Limb (tissue), 2 donors: ENCODE data around the gene HIPK1.

Source experiments
- DNase-seq, 2 donors: peaks; one replicate each; pipeline ENCODE4 v3.0.0-alpha.2; 2016; ENCODE audit errors: extremely low spot score in 2 of 2

HIPK1 gene

DNA sequence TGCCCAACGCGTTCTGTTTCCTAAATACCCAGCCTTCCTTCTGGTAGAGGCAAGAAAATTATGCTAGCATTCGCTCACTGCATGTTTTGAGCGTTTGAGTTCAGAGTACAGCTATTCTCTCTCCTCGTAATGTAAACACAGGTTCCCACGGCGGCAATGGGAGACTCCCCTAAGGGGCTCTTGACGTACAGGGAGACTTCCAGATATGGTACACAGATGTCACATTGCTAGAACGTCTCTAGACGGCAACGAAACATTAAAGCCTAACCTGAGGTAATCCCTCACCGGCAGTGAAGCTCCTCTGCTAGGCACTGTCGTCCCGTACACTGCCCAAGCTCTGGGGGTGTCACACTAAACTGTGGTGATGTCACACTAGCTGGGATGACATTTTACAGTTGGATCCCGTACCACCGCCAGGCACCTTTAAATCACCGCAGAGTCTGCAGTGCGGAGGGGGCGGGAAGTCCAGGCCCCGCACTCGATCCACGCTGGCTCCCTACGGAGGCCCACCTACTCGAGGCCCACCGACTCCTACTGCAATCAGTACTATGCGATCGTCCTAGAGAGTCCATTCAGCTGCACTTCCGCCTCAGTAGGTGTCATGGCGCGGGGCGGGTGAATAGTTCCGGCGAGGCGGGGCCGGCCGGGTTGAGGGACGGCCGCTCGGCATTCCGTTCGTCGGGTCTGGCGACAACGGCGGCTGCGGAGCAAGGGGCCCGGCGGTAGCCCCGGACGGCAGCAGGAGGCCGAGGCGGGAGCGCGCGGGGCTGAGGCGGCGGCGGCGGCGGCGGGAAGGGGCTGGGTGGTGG lies at the start of gene HIPK1:
TSS of gene HIPK1 (plus strand) at position 384 of the 809 bp plus-strand sequence.
- peak; percentile 96 to 97 for DNase-seq

DNA sequence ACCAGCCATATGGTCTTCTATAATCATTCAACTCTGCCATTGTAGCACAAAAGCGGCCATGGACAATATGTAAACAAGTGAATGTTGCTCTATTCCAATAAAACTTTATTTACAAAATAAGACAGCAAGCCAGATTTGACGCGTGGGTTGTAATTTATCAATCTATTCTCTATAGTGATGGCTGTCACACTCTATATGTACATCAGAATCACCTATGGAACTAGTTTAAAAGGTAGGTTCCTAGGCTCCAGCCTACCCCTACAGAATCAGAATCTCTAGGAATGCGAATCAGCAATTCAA lies 49.4 kb upstream of the HIPK1 start:
- DNase-seq = no peak

DNA sequence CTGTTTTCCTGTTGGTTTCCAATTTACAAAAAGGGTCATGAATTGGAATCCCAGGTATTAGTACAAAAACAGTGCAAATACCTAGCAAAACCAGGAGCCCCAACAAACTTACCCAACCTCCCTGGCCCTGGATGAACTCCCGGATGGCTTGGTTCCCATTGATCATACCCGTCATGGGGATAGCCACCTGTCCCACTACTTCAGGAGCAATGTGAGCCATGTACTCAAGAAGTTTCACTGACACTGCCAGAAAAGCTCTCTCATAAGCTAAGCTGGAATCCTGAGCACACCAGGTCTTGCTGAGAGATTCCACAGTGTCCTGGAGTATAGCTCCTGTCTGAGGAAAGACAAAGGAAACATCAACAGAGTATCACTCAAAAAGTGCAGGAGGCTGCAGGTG lies 47.5 kb upstream of the HIPK1 start:
- DNase-seq = no peak

DNA sequence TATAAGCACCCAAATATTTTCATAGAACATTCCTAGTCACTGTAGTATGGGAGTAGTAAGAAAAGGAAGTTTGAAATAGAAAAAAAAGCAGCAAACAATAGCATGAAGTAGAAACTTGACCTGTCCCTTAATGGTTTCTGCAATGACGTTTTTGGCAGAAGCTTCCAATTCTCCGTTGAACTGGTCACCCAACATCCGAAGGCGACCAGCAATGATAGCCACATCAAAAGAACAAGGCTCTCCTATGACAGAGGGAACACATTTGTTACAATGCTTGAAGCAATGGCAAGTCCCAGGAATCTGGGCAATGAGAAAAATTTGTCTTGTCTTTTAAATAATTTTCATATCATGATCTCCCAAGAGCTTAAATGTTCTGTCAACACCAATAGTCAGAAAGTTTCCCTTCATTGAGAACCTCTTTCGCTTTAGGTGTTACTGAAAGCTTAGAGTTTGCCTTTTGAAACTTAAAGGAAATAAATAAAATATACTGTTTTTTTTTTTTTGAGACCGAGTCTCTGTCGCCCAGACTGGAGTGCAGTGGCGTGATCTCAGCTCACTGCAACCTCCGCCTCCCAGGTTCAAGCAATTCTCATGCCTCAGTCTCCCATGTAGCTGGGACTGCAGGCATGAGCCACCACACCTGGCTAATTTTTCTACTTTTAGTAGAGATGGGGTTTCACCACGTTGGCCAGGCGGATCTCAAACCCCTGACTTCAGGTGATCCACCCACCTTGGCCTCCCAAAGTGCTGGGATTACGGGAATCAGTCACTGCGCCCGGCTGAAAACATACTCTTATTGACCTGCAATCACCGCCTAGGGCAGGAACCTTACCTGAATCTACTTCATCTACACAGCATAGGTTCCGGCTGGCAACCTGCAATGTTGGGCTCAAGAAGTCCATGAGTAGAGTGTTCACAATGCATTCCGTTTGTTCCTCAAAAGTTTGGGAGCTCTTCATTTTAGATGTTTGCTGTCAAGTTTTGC lies 42.4 kb upstream of the HIPK1 start:
- no peak for DNase-seq

DNA sequence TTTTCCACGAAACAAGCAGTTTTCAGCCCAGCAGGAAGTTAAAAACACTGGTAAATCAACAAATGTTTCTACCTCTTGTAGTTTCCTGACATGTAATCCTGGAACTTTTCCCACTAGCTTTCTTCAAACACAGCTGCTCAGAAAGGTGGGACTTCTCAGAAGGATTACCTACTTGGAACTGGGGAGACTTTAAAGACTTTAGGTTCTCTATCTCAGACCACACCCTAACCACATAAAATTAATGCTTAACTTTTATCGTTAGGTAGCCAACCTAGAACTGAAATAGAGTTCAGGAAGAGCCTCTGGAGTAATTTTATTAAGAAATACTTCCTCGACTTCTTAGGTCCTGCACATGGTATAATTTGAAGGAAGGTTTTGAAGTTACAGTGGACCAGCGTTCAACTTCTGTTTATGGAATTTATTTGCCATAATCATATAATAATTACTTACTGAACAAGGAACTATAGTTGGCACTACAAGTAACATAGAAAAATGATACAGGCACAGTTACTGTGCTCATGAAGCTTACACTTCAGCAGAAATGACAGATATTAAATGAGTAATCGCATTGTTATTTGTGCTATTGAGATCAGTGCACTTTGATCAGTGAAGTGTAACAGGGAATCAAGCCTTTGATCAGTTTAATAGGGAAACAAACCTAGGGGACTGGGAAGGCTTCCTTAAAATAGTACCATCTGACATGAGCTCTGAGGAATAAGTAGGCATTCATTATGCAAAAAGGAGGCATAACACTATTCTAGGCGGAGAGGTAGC lies 41.5 kb upstream of the HIPK1 start, which contains the start of gene BCL2L15:
TSS of gene BCL2L15 (minus strand) at position 180 of the 774 bp plus-strand sequence. CDS start 206 bp downstream, outside the sequence.
- no peak for DNase-seq

DNA sequence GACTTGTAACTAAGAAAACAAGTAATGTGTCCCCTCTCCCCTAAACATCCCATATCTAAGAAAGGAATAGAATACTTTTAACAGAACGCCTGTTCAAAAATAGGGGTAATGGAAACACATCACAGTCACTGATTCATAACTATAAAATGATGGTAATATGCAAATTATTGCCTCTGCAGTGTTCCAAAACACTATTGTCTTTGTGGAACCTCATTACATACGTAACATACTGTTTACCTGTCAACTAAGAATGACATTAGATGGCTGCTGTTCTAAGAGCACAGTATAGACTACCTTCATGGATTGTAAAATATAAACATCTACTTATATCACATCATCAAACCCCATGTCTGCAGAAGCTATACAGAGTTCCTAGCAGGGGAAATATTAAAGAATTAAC lies 38.3 kb upstream of the HIPK1 start:
- DNase-seq = no peak

DNA sequence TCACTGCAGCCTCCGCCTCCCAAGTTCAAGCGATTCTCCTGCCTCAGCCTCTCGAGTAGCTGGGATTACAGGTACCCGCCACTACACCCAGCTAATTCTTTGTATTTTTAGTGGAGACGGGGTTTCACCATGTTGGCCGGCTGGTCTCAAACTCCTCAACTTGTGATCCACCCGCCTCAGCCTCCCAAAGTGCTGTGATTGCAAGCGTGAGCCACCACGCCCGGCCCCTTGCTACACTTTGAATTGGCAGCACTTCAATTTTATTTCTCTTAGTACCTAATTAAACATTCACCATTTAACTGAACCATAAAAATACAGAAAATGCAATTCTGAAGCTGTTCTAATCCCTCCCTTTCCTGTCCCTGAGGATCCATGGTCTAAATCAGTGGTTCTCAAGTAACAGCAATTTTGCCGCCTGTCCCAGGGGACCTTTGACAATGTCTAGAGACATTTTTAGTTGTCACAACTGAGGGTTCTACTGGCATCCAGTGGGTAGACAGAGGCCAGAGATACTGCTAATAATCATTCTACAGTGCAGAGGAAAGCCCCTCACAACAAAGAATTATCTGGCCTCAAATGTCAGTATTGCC lies 37.4 kb upstream of the HIPK1 start:
- no peak for DNase-seq

DNA sequence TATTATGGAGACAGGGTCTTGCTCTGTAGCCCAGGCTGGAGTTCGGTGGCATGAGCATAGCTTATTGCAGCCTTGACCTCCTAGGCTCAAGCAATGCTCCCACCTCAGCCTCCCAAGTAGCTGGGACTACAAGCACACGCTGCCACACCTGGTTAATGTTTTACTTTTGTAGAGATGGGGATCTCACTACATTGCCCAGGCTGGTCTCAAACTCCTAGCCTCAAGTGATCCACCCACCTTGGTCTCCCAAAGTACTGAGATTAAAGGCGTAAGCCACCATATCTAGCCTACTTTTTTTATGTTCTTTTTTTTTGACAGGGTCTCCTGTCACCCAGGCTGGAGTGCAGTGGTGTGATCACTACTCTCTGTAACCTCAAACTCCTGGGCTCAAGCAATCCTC lies 35.9 kb upstream of the HIPK1 start:
- DNase-seq = no peak

DNA sequence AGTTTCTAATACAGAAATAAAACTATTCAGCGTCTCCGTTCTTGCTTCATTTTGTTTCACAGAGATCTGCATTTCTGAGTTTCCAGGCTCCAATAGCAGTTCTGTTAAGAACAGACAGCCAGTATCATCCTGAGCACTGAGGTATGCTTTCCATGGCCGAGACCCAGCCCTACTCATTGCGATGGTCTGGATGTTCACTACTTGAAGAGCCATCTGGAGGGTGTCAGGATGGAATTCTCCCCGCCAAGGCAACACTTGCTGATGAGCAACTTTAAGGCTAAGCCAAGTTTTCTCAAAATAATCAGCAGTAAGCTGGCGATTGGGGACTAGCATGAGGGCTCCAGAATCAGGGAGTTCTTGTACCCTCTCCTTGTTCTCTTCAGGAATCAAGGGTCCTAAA lies 34.0 kb upstream of the HIPK1 start:
- DNase-seq = no peak

DNA sequence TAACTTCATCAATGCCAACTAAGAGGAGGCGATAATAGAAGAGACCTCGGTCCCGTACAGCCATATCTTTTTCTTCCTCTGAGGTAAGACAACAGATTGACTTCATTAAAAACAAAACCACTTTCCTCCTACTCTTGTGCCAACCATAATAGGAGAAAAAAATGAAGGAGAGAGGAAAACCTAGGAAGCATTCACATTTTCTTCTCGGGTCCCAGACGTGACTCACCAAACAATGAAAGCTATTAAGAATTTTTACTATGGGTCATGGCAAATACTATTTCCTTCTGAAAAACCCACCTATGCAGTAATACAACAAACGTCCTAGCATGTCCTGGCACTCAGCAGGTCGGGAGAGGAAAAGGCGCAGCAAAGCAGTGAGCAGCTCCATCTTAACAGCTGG lies 33.2 kb upstream of the HIPK1 start:
- DNase-seq = no peak

DNA sequence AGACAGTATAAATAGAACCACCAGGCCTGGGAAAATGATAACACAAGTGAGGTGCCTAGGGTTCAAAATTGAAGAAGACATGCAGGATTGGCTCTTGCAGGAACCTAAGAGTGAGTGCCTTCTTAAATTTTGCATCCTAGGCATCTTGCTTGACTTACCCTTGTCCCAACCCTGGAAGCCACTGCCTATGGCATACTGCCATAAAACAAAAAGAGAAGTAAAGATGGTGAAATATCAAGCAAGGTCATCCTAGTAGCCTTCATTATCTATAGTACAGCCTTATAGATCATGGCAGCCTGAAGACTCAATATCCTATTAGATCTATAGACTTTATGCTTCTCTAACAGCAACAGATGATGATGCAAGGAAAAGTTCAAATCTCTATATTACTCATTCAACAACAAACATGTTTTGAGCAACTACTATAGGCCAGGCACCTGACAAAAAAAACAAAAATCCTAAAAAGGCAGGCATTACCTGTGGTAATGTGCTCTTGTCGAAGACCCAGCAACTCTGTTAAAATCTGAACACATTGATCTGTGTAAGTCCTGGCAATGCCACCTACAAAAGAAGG lies 30.8 kb upstream of the HIPK1 start:
- no peak for DNase-seq

DNA sequence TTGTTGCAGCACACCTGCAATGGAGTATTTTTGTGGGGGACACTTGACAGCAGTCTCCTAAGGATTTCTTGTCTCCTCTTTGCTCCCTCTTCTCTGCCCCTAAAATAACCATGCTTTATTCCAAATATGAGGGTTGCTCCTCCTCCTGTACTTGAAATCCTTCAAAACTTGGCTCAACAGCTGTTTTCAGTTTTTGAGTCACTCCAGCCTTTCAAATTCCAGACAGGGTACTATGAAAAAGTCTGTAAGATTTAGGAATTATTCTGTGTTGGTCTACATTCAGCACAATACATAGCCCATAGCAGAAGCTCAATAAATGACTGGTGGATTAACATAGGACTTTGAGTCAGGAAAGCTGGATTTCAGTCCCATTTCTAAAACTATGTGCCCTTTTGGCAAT lies 30.0 kb upstream of the HIPK1 start:
- DNase-seq = no peak

DNA sequence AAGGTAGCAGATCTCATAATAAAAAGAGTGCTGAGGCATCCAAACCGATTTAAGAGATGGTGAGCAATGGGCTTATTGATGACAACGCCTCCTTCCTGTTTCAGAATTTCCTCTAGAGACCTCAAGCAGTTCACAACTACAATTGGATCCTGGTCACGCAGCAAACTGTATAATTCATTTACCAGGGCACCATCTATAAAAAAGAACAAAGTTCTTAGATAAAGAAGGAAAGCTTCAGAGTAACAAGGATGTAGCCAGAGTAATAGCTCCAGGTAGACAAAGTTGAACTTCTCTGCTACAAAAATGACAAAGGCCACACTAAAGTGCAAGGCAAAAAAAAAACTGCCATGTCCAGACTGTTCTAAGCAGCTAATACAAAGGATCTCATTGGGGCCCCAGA lies 27.9 kb upstream of the HIPK1 start:
- no peak for DNase-seq

DNA sequence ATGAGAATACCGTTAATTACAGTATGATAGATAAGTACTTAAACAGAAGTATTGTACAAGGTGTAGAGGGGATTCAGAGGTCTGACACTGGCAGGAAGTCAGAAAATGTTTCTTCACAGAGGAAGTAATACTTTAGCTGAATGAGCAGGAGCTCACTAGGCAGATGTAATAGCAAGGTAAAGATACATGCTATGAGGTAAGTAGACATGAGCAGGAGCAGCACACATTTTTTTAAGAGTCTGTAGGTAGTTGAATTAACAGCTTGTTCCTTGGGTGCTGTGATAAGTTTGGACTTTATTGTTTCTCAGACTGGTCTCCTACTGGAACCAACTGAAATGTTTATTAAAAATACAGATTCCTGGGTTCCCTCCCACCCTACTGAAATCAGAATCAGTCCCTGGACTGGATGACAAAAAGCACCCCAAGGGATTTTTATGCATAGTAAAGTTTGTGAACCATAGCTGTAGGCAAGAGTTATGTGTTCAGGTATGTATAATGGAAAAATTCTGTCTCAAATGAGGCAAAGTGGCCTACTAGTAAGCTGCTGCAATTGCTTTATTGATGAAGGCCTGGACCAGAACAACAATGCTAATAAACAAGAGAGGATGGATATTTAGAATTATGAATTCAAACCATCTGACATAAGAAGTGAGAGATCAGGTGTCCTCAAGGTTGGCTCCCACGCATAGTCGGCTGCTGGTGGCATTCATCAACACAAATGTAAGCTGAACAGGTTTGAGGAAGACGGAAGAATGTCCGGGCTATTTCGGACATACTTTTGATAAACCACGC lies 25.4 kb upstream of the HIPK1 start:
- DNase-seq = no peak

DNA sequence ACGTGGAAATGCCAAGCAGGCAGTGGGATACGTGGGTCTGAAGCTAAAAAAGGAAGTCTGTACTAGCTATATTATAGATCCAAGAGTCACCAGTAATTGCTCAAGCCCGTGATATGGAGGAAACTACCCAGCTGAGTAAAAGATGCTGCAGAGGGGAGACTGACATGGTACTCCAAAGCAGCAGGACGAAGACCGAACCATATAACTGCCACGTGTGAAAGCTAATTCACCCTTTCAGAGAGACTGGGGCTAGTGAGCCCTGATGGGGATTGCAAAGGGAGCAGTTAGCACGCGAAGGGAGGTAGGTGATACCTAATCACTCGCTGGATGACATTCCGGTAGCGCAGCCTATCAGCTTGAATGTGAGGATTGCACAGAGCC lies 24.8 kb upstream of the HIPK1 start:
- no peak for DNase-seq

DNA sequence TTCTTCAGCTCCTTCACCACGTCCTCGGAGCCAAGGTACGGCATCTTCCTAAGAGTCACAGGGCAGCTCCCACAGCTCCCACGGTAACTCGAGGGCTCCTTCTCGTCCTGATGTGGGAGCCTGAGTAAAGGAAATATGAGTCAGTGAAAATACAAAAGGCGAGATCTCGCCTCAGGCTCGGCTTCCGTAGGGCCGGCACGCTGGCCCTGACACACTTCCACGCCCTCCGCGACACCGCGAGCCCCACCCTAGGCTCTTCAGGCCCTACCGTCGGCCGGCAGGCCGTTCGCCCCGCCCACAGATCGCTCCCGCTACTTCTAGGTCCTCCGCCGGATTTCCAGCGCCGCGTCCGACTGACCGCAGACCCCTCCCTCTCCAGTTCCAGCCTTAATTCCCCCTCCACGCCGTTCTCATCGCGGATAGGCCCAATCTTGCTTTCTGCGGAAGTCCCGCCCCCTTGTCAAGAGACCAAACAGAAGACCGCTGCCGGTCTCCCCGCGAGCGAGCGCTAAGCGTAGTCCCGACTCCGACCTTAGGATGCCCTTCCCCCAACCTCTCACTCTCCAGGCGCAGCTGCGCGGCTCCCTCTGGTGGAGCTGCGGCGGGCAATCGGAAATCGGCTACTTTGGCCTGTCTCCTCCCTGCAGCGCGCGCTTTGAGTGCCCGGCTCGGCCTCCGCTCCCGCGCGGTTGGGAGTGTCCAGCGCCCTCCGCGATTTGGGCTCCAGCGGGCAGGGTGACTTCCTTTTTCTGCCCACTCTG lies 24.3 kb upstream of the HIPK1 start, which contains the start of the genes AP4B1 and DCLRE1B:
TSS of gene AP4B1 (minus strand) at position 126 of the 761 bp plus-strand sequence. CDS start at position 44, 82 bp downstream.
TSS of gene DCLRE1B (plus strand) at position 653 of the 761 bp plus-strand sequence. CDS start 261 bp downstream, outside the sequence.
- DNase-seq = peak; percentile 98 to 100

DNA sequence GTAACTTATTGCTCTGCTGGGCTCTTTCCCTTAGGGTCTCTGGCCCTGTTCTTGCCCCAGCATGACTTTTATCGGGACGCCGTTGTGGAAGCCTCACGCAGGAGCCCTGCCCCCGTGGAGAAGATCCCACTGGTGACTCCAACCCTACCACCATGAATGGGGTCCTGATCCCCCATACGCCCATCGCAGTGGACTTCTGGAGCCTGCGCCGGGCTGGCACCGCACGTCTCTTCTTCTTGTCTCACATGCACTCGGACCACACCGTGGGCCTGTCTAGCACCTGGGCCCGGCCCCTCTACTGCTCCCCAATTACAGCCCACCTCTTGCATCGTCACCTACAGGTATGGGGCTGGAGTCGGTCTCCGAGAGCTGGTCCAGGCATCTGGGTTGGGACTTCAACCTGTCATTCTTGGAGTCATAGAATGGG lies 23.7 kb upstream of the HIPK1 start:
- DNase-seq = no peak

DNA sequence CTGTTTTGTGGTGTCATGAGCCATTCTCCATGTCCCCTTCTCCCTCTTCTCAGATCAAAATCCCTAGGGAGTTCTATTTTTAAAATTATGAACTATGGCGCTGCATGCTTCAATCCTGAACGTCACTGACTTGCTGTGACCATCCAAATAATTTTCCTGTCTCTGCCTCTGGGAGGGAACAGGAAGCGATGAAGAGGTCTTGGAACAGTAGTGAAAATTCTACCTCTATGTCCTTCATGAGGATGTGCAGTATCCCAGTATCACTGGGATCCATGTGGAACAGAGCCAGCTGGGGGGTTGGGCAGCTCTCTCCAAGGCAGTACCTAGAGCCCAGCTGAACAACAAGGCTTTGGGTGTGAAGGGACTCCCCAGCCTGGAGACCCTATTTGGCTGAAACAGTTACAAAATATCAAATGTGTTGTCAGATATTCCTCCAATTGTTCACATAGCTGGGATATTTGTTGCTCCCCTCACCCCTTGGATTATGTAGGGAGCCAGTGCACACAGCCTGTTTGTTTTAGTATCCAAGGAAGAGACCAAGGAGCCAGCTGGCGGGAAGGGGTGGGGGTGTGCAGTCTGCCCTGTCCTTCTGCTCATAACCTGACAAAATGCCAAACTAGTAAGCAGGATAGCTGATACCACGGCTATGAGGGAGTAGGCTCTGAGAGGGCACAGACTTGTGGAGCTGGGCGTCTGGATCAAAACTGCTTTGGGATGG lies 16.4 kb upstream of the HIPK1 start:
- DNase-seq = peak; percentile 53 to 74

DNA sequence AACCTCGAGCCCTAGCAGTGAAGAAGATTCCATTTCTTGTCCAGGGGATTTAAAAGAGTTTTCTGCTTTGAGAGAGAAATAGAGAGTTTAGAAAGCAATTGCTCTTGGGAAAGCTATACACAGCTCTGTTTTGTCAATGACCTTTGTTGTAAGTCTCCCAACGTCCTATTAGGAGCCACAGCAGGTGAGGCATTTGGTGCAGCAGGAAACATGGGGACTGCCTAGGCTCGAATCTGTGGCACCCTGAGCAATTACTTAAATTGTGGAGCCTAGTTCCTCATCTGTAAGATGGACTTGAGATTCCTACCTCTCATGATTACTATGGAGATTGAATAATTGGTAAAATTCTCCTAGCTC lies 15.8 kb upstream of the HIPK1 start:
- DNase-seq = no peak
